Fibroblast of the aortic adventitia (primary cell): Measurements from ENCODE around the gene MEAF6. TPM values are rescaled to one million over a fixed set of nuclear protein-coding genes. Genes with fewer than 3 reads are reported as not detected.
"Not testable (repeated sequence)": the region's sequence is repeated elsewhere in the genome, so short reads cannot be mapped to it uniquely, and the experiment has no call there.

Source experiments
- DNase-seq: peaks from one replicate; pipeline ENCODE4 v3.0.0-alpha.2; 2010; ENCODE audit warnings: low read depth
- H3K4me3 ChIP-seq: 2 replicates; pipeline ENCODE4 v1.5.1; 2011; ENCODE audit warnings: low read depth, mild to moderate bottlenecking, control low read depth, low read length, moderate library complexity
- total RNA-seq: library from RNA; depleted of rRNA; stranded (reverse); fragments of >200 nt; gene quantifications from 2 replicates; pipeline ENCODE4 v1.2.3, GENCODE V29; 2012; ENCODE audit warnings: low replicate concordance
- TF ChIP-seq, protein P1 (sequence below): IDR thresholded peaks from 2 replicates; pipeline ENCODE4 v1.5.1; 2011; ENCODE audit warnings: mild to moderate bottlenecking, low read length, control low read depth, inconsistent platforms; ENCODE audit not compliant: insufficient read depth

MEAF6 gene
- total RNA-seq, 1 donor, result 84.5 TPM

DNA sequence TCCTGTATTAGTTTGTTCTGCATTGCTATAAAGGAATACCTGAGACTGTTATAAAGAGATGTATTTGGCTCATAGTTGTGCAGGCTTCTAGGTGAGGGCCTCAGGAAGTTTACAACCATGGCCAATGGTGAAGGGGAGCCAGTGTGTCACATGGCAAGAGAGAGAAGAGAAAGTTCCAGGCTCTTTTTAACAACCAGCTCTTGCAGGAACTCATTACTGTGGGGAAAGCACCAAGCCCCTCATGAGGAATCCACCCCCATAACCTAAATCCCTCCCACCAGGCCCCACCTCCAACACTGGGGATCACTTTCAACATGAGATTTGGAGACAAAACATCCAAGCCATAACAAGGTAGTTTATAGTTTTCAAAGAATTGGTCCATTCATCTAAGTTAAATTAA, 5.0 kb upstream of the MEAF6 start:
- no peak overlapping the region for H3K4me3 ChIP-seq
- no peak for DNase-seq
- TF ChIP-seq, protein P1, sequence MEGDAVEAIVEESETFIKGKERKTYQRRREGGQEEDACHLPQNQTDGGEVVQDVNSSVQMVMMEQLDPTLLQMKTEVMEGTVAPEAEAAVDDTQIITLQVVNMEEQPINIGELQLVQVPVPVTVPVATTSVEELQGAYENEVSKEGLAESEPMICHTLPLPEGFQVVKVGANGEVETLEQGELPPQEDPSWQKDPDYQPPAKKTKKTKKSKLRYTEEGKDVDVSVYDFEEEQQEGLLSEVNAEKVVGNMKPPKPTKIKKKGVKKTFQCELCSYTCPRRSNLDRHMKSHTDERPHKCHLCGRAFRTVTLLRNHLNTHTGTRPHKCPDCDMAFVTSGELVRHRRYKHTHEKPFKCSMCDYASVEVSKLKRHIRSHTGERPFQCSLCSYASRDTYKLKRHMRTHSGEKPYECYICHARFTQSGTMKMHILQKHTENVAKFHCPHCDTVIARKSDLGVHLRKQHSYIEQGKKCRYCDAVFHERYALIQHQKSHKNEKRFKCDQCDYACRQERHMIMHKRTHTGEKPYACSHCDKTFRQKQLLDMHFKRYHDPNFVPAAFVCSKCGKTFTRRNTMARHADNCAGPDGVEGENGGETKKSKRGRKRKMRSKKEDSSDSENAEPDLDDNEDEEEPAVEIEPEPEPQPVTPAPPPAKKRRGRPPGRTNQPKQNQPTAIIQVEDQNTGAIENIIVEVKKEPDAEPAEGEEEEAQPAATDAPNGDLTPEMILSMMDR, result no peak

GRCh38 chr1:37518929-37519328, 4.4 kb upstream of the MEAF6 start:
- not testable (repeated sequence) for H3K4me3 ChIP-seq

DNA sequence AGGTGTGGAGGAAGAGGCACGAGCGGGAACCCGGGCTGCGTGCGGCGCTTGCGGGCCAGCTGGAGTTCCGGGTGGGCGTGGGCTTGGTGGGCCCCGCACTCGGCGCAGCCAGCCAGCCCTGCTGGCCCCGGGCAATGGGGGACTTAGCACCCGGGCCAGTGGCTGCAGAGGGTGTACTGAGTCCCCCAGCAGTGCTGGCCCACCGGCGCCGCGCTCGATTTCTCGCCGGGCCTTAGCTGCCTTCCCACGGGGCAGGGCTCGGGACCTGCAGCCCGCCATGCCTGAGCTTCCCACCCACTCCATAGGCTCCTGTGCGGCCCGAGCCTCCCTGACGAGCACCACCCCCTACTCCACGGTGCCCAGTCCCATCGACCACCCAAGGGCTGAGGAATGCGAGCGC, 3.7 kb upstream of the MEAF6 start:
- not testable (repeated sequence) for DNase-seq, H3K4me3 ChIP-seq

More at GRCh38 chr1:37518929-37519328, 4.4 kb upstream of the MEAF6 start:
- DNase-seq, result not testable (repeated sequence)

DNA sequence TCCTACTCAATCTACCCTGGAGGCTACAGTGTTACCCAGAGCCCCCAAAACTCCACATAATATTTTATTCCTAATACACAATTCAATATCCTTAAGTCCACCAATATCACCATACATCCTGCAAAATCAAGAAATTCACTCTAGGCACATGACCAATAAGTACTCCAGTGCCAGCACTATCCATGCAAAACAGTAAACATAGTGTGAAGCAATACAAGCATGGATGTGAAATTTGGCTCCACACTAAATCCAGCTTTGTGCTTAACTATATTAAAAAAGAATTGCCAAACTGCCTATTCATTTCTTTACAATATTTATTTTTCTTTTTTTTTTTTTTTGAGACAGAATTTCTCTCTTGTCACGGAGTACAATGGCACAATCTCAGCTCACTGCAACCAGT, 3.0 kb upstream of the MEAF6 start:
- no peak for DNase-seq
- H3K4me3 ChIP-seq, result no peak overlapping the region
- TF ChIP-seq, protein P1, result no peak

GRCh38 chr1:37515185-37516034, 844 bp upstream of the MEAF6 start:
- H3K4me3 ChIP-seq, result peak overlapping the region; percentile 86
- DNase-seq, result no peak
- TF ChIP-seq, protein P1, result no peak

GRCh38 chr1:37513795-37514349, 694 bp downstream of the MEAF6 start:
- DNase-seq, result no peak
- H3K4me3 ChIP-seq, result peak overlapping the region; percentile 86
- TF ChIP-seq, protein P1, result no peak

DNA sequence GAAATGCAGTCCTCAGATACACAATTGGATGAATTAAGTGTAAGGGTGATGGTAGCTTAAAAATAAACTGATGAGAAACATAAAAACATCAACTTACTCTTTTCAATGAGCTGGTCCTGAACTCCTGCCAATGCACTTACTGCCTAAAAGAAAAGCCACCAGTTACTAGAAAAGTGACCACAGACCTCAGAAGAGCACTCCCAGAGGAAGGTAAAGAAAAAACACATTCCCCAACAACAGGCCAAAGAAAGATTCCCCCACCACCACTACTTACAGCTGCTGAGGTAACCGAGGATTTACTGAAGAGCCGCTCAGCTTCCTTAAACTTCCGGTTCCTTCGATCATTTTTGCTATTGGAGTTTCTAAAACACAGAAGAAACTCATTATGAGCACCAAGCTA, 5.4 kb downstream of the MEAF6 start:
- no peak overlapping the region for H3K4me3 ChIP-seq
- no peak for DNase-seq
- TF ChIP-seq, protein P1, result peak; percentile 18

DNA sequence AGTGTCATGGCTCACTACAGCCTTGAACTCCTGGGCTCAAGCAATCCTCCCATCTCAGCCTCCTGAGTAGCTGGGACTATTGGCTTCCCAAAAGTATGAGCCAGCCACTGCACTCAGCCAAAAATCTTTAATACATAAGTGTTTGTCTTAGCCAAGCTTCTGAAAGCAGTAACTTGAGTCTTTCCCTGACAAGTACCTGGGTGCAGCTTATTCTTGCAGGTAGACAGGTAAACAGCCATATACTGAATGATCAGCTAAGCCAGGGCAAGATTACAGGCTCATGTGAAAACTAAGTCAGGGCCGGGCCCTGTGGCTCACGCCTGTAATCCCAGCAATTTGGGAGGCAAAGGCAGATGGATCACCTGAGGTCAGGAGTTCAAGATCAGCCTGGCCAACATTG, 7.8 kb downstream of the MEAF6 start:
- DNase-seq, result no peak
- TF ChIP-seq, protein P1, result no peak
- H3K4me3 ChIP-seq, result no peak overlapping the region

DNA sequence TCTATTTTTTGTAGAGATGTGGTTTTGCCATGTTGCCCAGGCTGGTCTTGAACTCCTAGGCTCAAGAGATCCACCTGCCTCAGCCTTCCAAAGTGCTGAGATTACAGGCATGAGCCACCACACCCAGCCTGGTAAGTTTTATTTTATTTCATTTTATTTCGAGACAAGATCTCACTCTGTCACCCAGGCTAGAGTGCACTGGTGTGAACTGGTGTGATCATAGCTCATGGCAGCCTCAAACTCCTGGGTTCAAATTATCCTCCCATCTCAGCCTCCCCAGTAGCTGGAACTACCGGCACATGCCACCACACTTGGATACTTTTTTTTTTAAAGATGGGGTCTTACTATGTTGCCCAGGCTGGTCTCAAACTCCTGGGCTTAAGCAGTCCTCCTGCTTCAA, 11.8 kb downstream of the MEAF6 start:
- H3K4me3 ChIP-seq, DNase-seq: not testable (repeated sequence)
